DND-41 (cell line): ENCODE data around the gene BNC2.

ENCODE experiments used
- ATAC-seq: fragments of 200-7000 bp; cut with Tn5 transposase; 3 replicates; pipeline ENCODE4 v1.9.1; 2021; ENCODE audit warnings: low read depth; ENCODE audit not compliant: insufficient read depth
- DNase-seq: peaks from one replicate; pipeline ENCODE4 v3.0.0-alpha.2; 2020
- H2AFZ ChIP-seq: 2 replicates; pipeline ENCODE4 v1.6.0; 2012; ENCODE audit warnings: low read depth, low read length
- H3K27ac ChIP-seq: 2 replicates; pipeline ENCODE4 v1.5.1; 2012; ENCODE audit warnings: low read length, inconsistent platforms
- H3K27me3 ChIP-seq: fragments of 200-600 bp; sonication (generic); 2 replicates; pipeline ENCODE4 v1.6.0; 2012; ENCODE audit warnings: low read length, mild to moderate bottlenecking, inconsistent platforms; ENCODE audit not compliant: insufficient read depth, poor library complexity
- H3K36me3 ChIP-seq: 2 replicates; pipeline ENCODE4 v1.5.1; 2012; ENCODE audit warnings: low read length, inconsistent platforms; ENCODE audit not compliant: insufficient read depth
- H3K4me1 ChIP-seq: 2 replicates; pipeline ENCODE4 v1.5.1; 2012; ENCODE audit warnings: mild to moderate bottlenecking, low read length; ENCODE audit not compliant: insufficient read depth
- H3K4me2 ChIP-seq: 2 replicates; pipeline ENCODE4 v1.6.0; 2012; ENCODE audit warnings: mild to moderate bottlenecking, moderate library complexity, low read length, inconsistent platforms; ENCODE audit not compliant: insufficient read depth
- H3K4me3 ChIP-seq, 2 experiments: fragments of 200-600 bp in 1 of 2; shearing (Covaris generic) in 1 of 2; 2 replicates each; pipeline ENCODE4 v1.5.1; 2012 to 2016; ENCODE audit warnings: inconsistent platforms in 2 of 2, low read length in 2 of 2, mild to moderate bottlenecking in 2 of 2, low read depth in 1 of 2, moderate library complexity in 1 of 2
- H3K79me2 ChIP-seq: 2 replicates; pipeline ENCODE4 v1.6.0; 2012; ENCODE audit warnings: low read length, inconsistent platforms; ENCODE audit not compliant: insufficient read depth
- H3K9ac ChIP-seq: 2 replicates; pipeline ENCODE4 v1.6.0; 2012; ENCODE audit warnings: low read depth, mild to moderate bottlenecking, inconsistent platforms, low read length, moderate library complexity
- H3K9me3 ChIP-seq: 2 replicates; pipeline ENCODE4 v1.5.1; 2012; ENCODE audit warnings: low read length, moderate library complexity, mild to moderate bottlenecking, inconsistent platforms; ENCODE audit not compliant: insufficient read depth, severe bottlenecking
- H4K20me1 ChIP-seq: 2 replicates; pipeline ENCODE4 v1.6.0; 2012; ENCODE audit warnings: low read length; ENCODE audit not compliant: insufficient read depth
- CTCF ChIP-seq: IDR thresholded peaks from 2 replicates; pipeline ENCODE4 v1.5.1; 2012; ENCODE audit warnings: borderline replicate concordance, low read length, moderate library complexity, mild to moderate bottlenecking; ENCODE audit not compliant: poor library complexity, severe bottlenecking; ENCODE audit errors: extremely low read depth
- EZH2 ChIP-seq: IDR thresholded peaks from 3 replicates; pipeline ENCODE4 v1.6.1; 2012; ENCODE audit warnings: borderline replicate concordance, low read depth, mild to moderate bottlenecking, moderate library complexity, low read length, inconsistent platforms; ENCODE audit not compliant: severe bottlenecking

Gene BNC2

GRCh38 chr9:16521868-16522411, 348.5 kb downstream of the BNC2 start:
- Histone ChIP-seq H3K9me3 (no peaks in the 10 kb centered on the region), H3K27ac (no peak overlapping the region), H3K27me3 (no peaks in the 10 kb centered on the region), H3K4me3 (no peak overlapping the region), H3K4me1 (no peaks in the 10 kb centered on the region), H3K36me3 (no peaks in the 10 kb centered on the region), H4K20me1 (no peaks in the 10 kb centered on the region), H3K9ac (no peak overlapping the region), H3K4me2 (no peak overlapping the region), H2AFZ (no peak overlapping the region), H3K79me2 (no peaks in the 10 kb centered on the region)
- TF ChIP-seq EZH2: no peak
- TF ChIP-seq CTCF: no peak
- DNase-seq: no peak
- no peak for ATAC-seq

GRCh38 chr9:16519001-16519400, 351.5 kb downstream of the BNC2 start:
- ATAC-seq: no peak
- no peak for DNase-seq
- TF ChIP-seq CTCF (no peak), EZH2 (no peak)
- no peaks in the 10 kb centered on the region for H3K9me3 ChIP-seq
- H3K4me1 ChIP-seq: no peaks in the 10 kb centered on the region
- no peaks in the 10 kb centered on the region for H3K79me2 ChIP-seq
- H4K20me1 ChIP-seq: no peaks in the 10 kb centered on the region
- no peak overlapping the region for H3K27ac ChIP-seq
- no peak overlapping the region for H3K9ac ChIP-seq
- H3K36me3 ChIP-seq: no peaks in the 10 kb centered on the region
- H3K4me2 ChIP-seq: no peak overlapping the region
- no peaks in the 10 kb centered on the region for H3K27me3 ChIP-seq
- no peak overlapping the region for H3K4me3 ChIP-seq
- no peak overlapping the region for H2AFZ ChIP-seq

- no peak overlapping the region for H3K27ac ChIP-seq
- no peak overlapping the region for H3K4me2 ChIP-seq
- H2AFZ ChIP-seq: no peak overlapping the region
Observed at GRCh38 chr9:16516891-16517290, 353.6 kb downstream of the BNC2 start.

More at GRCh38 chr9:16516891-16517290, 353.6 kb downstream of the BNC2 start:
- Histone ChIP-seq H3K36me3 (no peaks in the 10 kb centered on the region), H3K79me2 (no peaks in the 10 kb centered on the region), H4K20me1 (no peaks in the 10 kb centered on the region), H3K9ac (no peak overlapping the region), H3K27me3 (no peaks in the 10 kb centered on the region), H3K4me1 (no peaks in the 10 kb centered on the region), H3K9me3 (no peaks in the 10 kb centered on the region), H3K4me3 (no peak overlapping the region)
- DNase-seq (no peak), ATAC-seq (no peak)
- TF ChIP-seq CTCF: no peak
- TF ChIP-seq EZH2: no peak
